Activated CD8-positive, alpha-beta memory T cell treated with anti-CD3 and anti-CD28 coated beads, Interleukin-2, amount 50 U/mL, for 48 hours (primary cell): ENCODE measurements around the gene FAM227A.
"Not testable (repeated sequence)": the region's sequence is repeated elsewhere in the genome, so short reads cannot be mapped to it uniquely, and the experiment has no call there.

Experiments
- DNase-seq: peaks from one replicate; pipeline ENCODE4 v3.0.0-alpha.2; 2020

FAM227A gene

GRCh38 chr22:38657045-38657909, 1.1 kb upstream of the FAM227A start:
- DNase-seq: peak; percentile 70

GRCh38 chr22:38655519-38656255, 505 bp downstream of the FAM227A start:
- no peak for DNase-seq

GRCh38 chr22:38653741-38654140, 2.5 kb downstream of the FAM227A start:
- no peak for DNase-seq

- DNase-seq: no peak
Observed at GRCh38 chr22:38652859-38653258, 3.3 kb downstream of the FAM227A start.

- no peak for DNase-seq
Observed at GRCh38 chr22:38649841-38650522, 6.2 kb downstream of the FAM227A start.

- DNase-seq: no peak
Observed at GRCh38 chr22:38645430-38645829, 10.8 kb downstream of the FAM227A start.

- DNase-seq: not testable (repeated sequence)
Observed at GRCh38 chr22:38644245-38644644, 11.9 kb downstream of the FAM227A start.

- DNase-seq: no peak
Observed at GRCh38 chr22:38641476-38642040, 14.6 kb downstream of the FAM227A start.

GRCh38 chr22:38638728-38639127, 17.5 kb downstream of the FAM227A start:
- no peak for DNase-seq

- no peak for DNase-seq
Observed at GRCh38 chr22:38638216-38638615, 18.0 kb downstream of the FAM227A start.

GRCh38 chr22:38632528-38632927, 23.7 kb downstream of the FAM227A start:
- DNase-seq: no peak

- no peak for DNase-seq
Observed at GRCh38 chr22:38631724-38632123, 24.5 kb downstream of the FAM227A start.

- no peak for DNase-seq
Observed at GRCh38 chr22:38629108-38629507, 27.1 kb downstream of the FAM227A start.

GRCh38 chr22:38628444-38628843, 27.7 kb downstream of the FAM227A start:
- no peak for DNase-seq

GRCh38 chr22:38623351-38623750, 32.8 kb downstream of the FAM227A start:
- DNase-seq: no peak

- DNase-seq: no peak
Observed at GRCh38 chr22:38618682-38619081, 37.5 kb downstream of the FAM227A start.

GRCh38 chr22:38618258-38618657, 37.9 kb downstream of the FAM227A start:
- DNase-seq: no peak

GRCh38 chr22:38615064-38615405, 41.2 kb downstream of the FAM227A start:
- DNase-seq: not testable (repeated sequence)

- DNase-seq: no peak
Observed at GRCh38 chr22:38614332-38615063, 41.7 kb downstream of the FAM227A start.

GRCh38 chr22:38613588-38613987, 42.6 kb downstream of the FAM227A start:
- no peak for DNase-seq

GRCh38 chr22:38612217-38613006, 43.8 kb downstream of the FAM227A start:
- DNase-seq: no peak

- DNase-seq: no peak
Observed at GRCh38 chr22:38611559-38611958, 44.6 kb downstream of the FAM227A start.
